Measurements from ENCODE around the gene RSPRY1. TPM values are rescaled to one million over a fixed set of nuclear protein-coding genes. Genes with fewer than 3 reads are reported as not detected.

RSPRY1 gene
- total RNA-seq, 4 donors from 2014 or later, result 28.2 to 31.8 (median 29.5) TPM

Other genes with a start within 250 kb of the RSPRY1 start
- gene CETP, start 224.4 kb upstream of the RSPRY1 start, total RNA-seq, result 1 to 10 TPM in 1 of 4 donors, not detected in 3; 1.6 TPM
- 10 to 100 TPM; 11.1 to 39.7 (median 16.3) TPM for gene NLRC5, start 196.8 kb upstream of the RSPRY1 start, total RNA-seq
- gene CPNE2, start 93.7 kb upstream of the RSPRY1 start, total RNA-seq, result 10 to 100 TPM; 18.0 to 38.7 (median 27.8) TPM
- 10 to 100 TPM; 54.9 to 80.7 (median 68.1) TPM for gene PSME3IP1, start 290 bp upstream of the RSPRY1 start, total RNA-seq
- gene ARL2BP, start 58.9 kb downstream of the RSPRY1 start, total RNA-seq, result 10 to 100 TPM; 52.5 to 82.2 (median 75.8) TPM
- gene PLLP, start 98.3 kb downstream of the RSPRY1 start, total RNA-seq, result 10 to 100 TPM in 1 of 4 donors, 1 to 10 TPM in 3; 1.7 to 11.4 (median 5.4) TPM
- gene CCL22, start 172.5 kb downstream of the RSPRY1 start, total RNA-seq, result not detected
- 10 to 100 TPM; 18.6 to 45.8 (median 30.5) TPM for gene CX3CL1, start 186.2 kb downstream of the RSPRY1 start, total RNA-seq
- gene CCL17, start 218.4 kb downstream of the RSPRY1 start, total RNA-seq, result not detected

Measured in gastroesophageal sphincter (tissue), 4 donors.